GM12878 (cell line): ENCODE results near the gene LMF2. TPM values are rescaled to one million over a fixed set of nuclear protein-coding genes. Genes with fewer than 3 reads are reported as not detected.

Source experiments
- ATAC-seq: fragments of 200-7000 bp; cut with Tn5 transposase; 3 replicates; pipeline ENCODE4 v1.9.1; 2020; ENCODE audit warnings: mild to moderate bottlenecking, moderate library complexity
- BruUV-seq: library from RNA; stranded (reverse); fragments of 400-500 nt; replicated peaks from 2 replicates; lab custom pipeline; 2021; lab: Mats Ljungman, UMichigan
- CTCF ChIA-PET: fragments of 300-600 bp; sonication (Branson Sonifier 250); formaldehyde crosslinking; extraction: SDS; loops from one replicate; lab custom pipeline; 2021; ENCODE audit warnings: inconsistent platforms; lab: Yijun Ruan, JAX
- POLR2A ChIA-PET: fragments of 350-600 bp; formaldehyde crosslinking; extraction: SDS; loops from one replicate; lab custom pipeline; 2021; ENCODE audit warnings: inconsistent platforms; lab: Charles Lee
- RAD21 ChIA-PET: fragments of 300-600 bp; sonication (Branson Sonifier 250); formaldehyde crosslinking; loops from one replicate; lab custom pipeline; 2023; ENCODE audit warnings: antibody characterized with exemption; ENCODE audit not compliant: unreplicated experiment; lab: Charles Lee
- SMC1A ChIA-PET: fragments of 300-600 bp; sonication (Branson Sonifier 250); formaldehyde crosslinking; loops from one replicate; lab custom pipeline; 2023; ENCODE audit not compliant: unreplicated experiment, uncharacterized antibody; lab: Charles Lee
- DNase-seq: peaks from one replicate; pipeline ENCODE4 v3.0.0-alpha.2; 2011; ENCODE audit warnings: low read depth, low spot score
- FAIRE-seq: peaks from 3 replicates; lab custom pipeline; 2011; peaks lifted over from hg19 to GRCh38; lab: Jason Lieb, UNC
- H2AFZ ChIP-seq: 2 replicates; pipeline ENCODE4 v1.6.0; 2011; ENCODE audit warnings: low read depth, low read length, control low read depth; ENCODE audit not compliant: control insufficient read depth
- H3K27ac ChIP-seq: 2 replicates; pipeline ENCODE4 v1.5.1; 2011; ENCODE audit warnings: control low read depth; ENCODE audit not compliant: control insufficient read depth, insufficient read depth
- H3K27me3 ChIP-seq, 2 experiments: replicated peaks in 1 of 2; 2 replicates each; pipeline versions ENCODE4 v1.6.0 to v1.6.1; 2011; ENCODE audit warnings: low read length in 1 of 2; ENCODE audit not compliant: control insufficient read depth in 2 of 2, insufficient read depth in 2 of 2
- H3K36me3 ChIP-seq, 2 experiments: 2 replicates each; pipeline ENCODE4 v1.5.1; 2011; ENCODE audit warnings: low read length in 1 of 2; ENCODE audit not compliant: control insufficient read depth in 2 of 2, insufficient read depth in 2 of 2
- H3K4me1 ChIP-seq: 2 replicates; pipeline ENCODE4 v1.6.1; 2011; ENCODE audit warnings: mild to moderate bottlenecking, low read length, moderate library complexity, mixed read lengths; ENCODE audit not compliant: control insufficient read depth, insufficient read depth
- H3K4me2 ChIP-seq: 2 replicates; pipeline ENCODE4 v1.6.0; 2011; ENCODE audit warnings: control low read depth; ENCODE audit not compliant: control insufficient read depth, insufficient read depth
- H3K4me3 ChIP-seq: fragments of 200-600 bp; sonication (generic); 2 replicates; pipeline ENCODE4 v1.5.1; 2016
- H3K79me2 ChIP-seq: 2 replicates; pipeline ENCODE4 v1.6.0; 2011; ENCODE audit warnings: low read length; ENCODE audit not compliant: control insufficient read depth, insufficient read depth
- H3K9ac ChIP-seq: 2 replicates; pipeline ENCODE4 v1.8.0; 2011; ENCODE audit warnings: low read length, control low read depth, mixed read lengths; ENCODE audit not compliant: control insufficient read depth, insufficient read depth
- H3K9me3 ChIP-seq: replicated peaks from 3 replicates; pipeline ENCODE4 v1.5.1; 2011; ENCODE audit warnings: mild to moderate bottlenecking, low read length; ENCODE audit not compliant: control insufficient read depth, insufficient read depth
- H4K20me1 ChIP-seq: 2 replicates; pipeline ENCODE4 v1.6.0; 2011; ENCODE audit not compliant: control insufficient read depth, insufficient read depth
- MTA3 ChIP-seq: IDR thresholded peaks from 2 replicates; pipeline ENCODE4 v1.6.1; 2012; ENCODE audit warnings: low read length, inconsistent platforms, borderline replicate concordance
- PAX5 ChIP-seq: IDR thresholded peaks from 2 replicates; pipeline ENCODE4 v1.6.1; 2011; ENCODE audit warnings: low read depth, low read length, borderline replicate concordance
- POLR2AphosphoS5 ChIP-seq: IDR thresholded peaks from 2 replicates; pipeline ENCODE4 v1.6.1; 2011; ENCODE audit warnings: mild to moderate bottlenecking, low read length, inconsistent platforms
- YY1 ChIP-seq: IDR thresholded peaks from 2 replicates; pipeline ENCODE4 v1.6.1; 2011; ENCODE audit warnings: low read depth, mild to moderate bottlenecking, low read length
- WGBS: methylation state at CpG from one replicate; pipeline ENCODE4 v1.1.6; 2016; ENCODE audit warnings: low lambda C conversion rate; ENCODE audit not compliant: insufficient replicate concordance, insufficient coverage; ENCODE audit errors: missing lambda C conversion rate; 5-methylcytosine and 5-hydroxymethylcytosine counted together
- in situ Hi-C: fragments of 300-500 bp; cut with MboI; formaldehyde crosslinking; loops from 9 replicates; pipeline ENCODE4 v1.14.3; 2018; ENCODE audit warnings: mixed read lengths
- intact Hi-C: fragments of 100-400 bp; cut with micrococcal nuclease; formaldehyde crosslinking; loops from one replicate; pipeline ENCODE4 v1.14.2; 2022; ENCODE audit not compliant: unreplicated experiment
- polyA plus RNA-seq, 11 experiments: library from polyadenylated mRNA; depleted of rRNA in 4 of 11; unstranded in 6 of 11; stranded (reverse) in 5 of 11; fragments of >200 nt; fragmentation: Nextera tagmentation in 4 of 11; fragmentation: Illumina TruSeq in 1 of 11; extraction: Ambion mirVana in 4 of 11; extraction: Trizol in 1 of 11; gene quantifications; 1 replicate in 1 of 11; 2 replicates in 10 of 11; pipeline versions ENCODE4 v1.2.1 to v1.2.3, GENCODE V29; 2011 to 2016; ENCODE audit warnings: inconsistent platforms in 2 of 11, missing spikeins in 2 of 11, low read depth in 1 of 11
- total RNA-seq, 4 experiments: library from RNA; depleted of rRNA in 3 of 4; stranded (reverse); fragments of >200 nt in 3 of 4; fragmentation: Illumina TruSeq in 1 of 4; extraction: Trizol in 1 of 4; gene quantifications; 2 replicates each; pipeline versions ENCODE4 v1.2.1 to v1.2.3, GENCODE V29; 2013 to 2021

Gene LMF2
- total and polyA plus RNA-seq, 10 of the 15 experiments (the other 5 are each of a cell fraction or from before 2014, with no cell fraction given) = 0.08 to 57.5 (median 21.2) TPM

DNA sequence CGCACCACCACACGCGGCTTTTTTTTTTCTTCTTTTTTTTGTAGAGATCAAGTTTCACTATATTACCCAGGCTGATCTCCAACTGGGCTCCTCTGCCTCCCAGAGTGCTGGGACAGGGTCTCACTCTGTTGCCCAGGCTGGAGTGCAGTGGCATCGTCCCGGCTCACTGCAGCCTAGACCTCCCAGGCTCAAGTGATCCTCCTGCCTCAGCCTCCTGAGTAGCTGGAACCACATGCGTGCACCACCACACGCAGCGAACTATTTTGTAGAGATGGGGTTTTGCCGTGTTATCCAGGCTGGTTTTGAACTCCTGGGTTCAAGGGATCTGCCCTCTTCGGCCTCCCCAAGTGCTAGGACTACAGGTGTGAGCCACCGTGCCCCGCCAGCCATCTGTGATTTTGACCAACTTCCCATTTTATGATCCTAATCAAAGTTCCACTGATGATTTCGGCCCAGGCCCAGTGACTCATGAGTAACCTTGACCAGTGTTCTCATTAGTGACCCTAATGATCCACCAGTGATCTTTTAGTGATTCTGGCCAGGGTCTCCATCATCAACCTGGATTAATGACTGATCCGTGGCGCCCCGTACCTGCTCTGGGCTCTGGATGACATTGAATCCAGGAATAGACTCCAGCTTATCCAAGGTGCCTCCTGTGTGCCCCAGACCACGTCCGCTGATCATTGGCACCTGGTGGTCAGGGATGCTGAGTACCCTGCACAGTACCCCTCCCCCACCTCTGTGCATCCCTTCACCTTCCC is 20.6 kb upstream of the LMF2 start:
- RAD21 ChIA-PET = interaction anchor here (0.9 to 6.3 kb wide), 5 partner anchors 12 to 252 kb away, joined by 3 to 106 read pairs (median 6); partner anchors contain the start of genes LMF2, NCAPH2 and SYCE3
- TF ChIP-seq MTA3 (no peak), POLR2AphosphoS5 (0 out of 2 replicates have a peak, but pooled peaks have one; percentile 9), PAX5 (peak; percentile 29; the same call in 1 of the 2 replicates), YY1 (no peak)
- SMC1A ChIA-PET = interaction anchor here (1.1 to 5.8 kb wide), 5 partner anchors 12 to 93 kb away, joined by 5 to 58 read pairs (median 10); partner anchors contain the start of gene SYCE3
- Histone ChIP-seq H3K4me2 (peak overlapping the region; percentile 71), H3K27ac (peak overlapping the region; percentile 100), H3K27me3 (no peaks in the 10 kb centered on the region), H3K36me3 (peaks cover 0 to 10% of the 10 kb centered on the region in 2 experiments; a peak in 3 of 4 replicates), H4K20me1 (no peaks in the 10 kb centered on the region), H3K9ac (peak overlapping the region; percentile 18; the same call in 1 of the 2 replicates), H3K4me1 (peaks cover 21% of the 10 kb centered on the region), H3K9me3 (no peaks in the 10 kb centered on the region), H2AFZ (no peak overlapping the region), H3K4me3 (peak overlapping the region; percentile 78; the same call in 1 of the 2 replicates), H3K79me2 (peaks cover 79% of the 10 kb centered on the region)
- no peak for FAIRE-seq
- intact Hi-C loops (loop anchor here (1.0 to 5.0 kb wide), 3 partner anchors 34 to 92 kb away; partner anchors contain the start of genes CHKB and SYCE3), in situ Hi-C loops (loop anchor here (5.0 kb wide), 1 partner anchor 94 kb away; no protein-coding TSS in a partner anchor)
- CTCF ChIA-PET = interaction anchor here (0.9 to 2.4 kb wide), 6 partner anchors 12 to 93 kb away, joined by 3 to 12 read pairs (median 4); no protein-coding TSS in a partner anchor
- no peak for ATAC-seq
- BruUV-seq = no TSS peak
- POLR2A ChIA-PET = interaction anchor here (0.6 to 6.5 kb wide), 8 partner anchors 10 to 101 kb away, joined by 3 to 232 read pairs (median 9); partner anchors contain the start of gene KLHDC7B
- 97% methylated on average over 15 of the region's 18 CpGs for WGBS
- DNase-seq = no peak
